Naive thymus-derived CD4-positive, alpha-beta T cell (primary cell): Measurements from ENCODE around the gene NR1D2. TPM values are rescaled to one million over a fixed set of nuclear protein-coding genes. Genes with fewer than 3 reads are reported as not detected.

Experiments
- ATAC-seq: fragments of 150-1000 bp; cut with Tn5 transposase; 2 replicates; pipeline ENCODE4 v1.10.0; 2021; ENCODE audit warnings: mild to moderate bottlenecking, moderate library complexity
- CTCF ChIA-PET: fragments of 350-600 bp; sonication (Branson Sonifier 250); formaldehyde crosslinking; loops from one replicate; lab custom pipeline; 2021; ENCODE audit warnings: antibody characterized with exemption; lab: Charles Lee
- POLR2A ChIA-PET: fragments of 350-600 bp; sonication (Branson Sonifier 250); formaldehyde crosslinking; loops from one replicate; lab custom pipeline; 2021; ENCODE audit warnings: antibody characterized with exemption, inconsistent platforms; lab: Charles Lee
- DNase-seq, 9 donors: peaks; one replicate each; pipeline versions ENCODE4 v3.0.0 to v3.0.0-alpha.2; 2020 to 2022; ENCODE audit warnings: mixed read lengths in 1 of 9
- H3K27ac ChIP-seq: one replicate; pipeline ENCODE4 v1.7.0; 2013; ENCODE audit warnings: mild to moderate bottlenecking, low read depth, low read length, moderate library complexity
- H3K27me3 ChIP-seq, 2 donors: one replicate each; pipeline ENCODE4 v1.7.0; 2013; ENCODE audit warnings: low read length in 2 of 2, mild to moderate bottlenecking in 2 of 2, moderate library complexity in 2 of 2; ENCODE audit not compliant: control insufficient read depth in 2 of 2, insufficient read depth in 2 of 2
- H3K36me3 ChIP-seq, 3 experiments: 1 replicate in 2 of 3; 2 replicates in 1 of 3; pipeline ENCODE4 v1.7.0; 2013; ENCODE audit warnings: low read length in 3 of 3, mild to moderate bottlenecking in 3 of 3, moderate library complexity in 1 of 3; ENCODE audit not compliant: insufficient read depth in 3 of 3, control insufficient read depth in 2 of 3
- H3K4me1 ChIP-seq, 2 donors: one replicate each; pipeline ENCODE4 v1.7.0; 2013; ENCODE audit warnings: low read length in 2 of 2, mild to moderate bottlenecking in 2 of 2, moderate library complexity in 1 of 2; ENCODE audit not compliant: control insufficient read depth in 2 of 2, insufficient read depth in 2 of 2
- H3K4me3 ChIP-seq: 2 replicates; pipeline ENCODE4 v1.7.0; 2013; ENCODE audit warnings: mild to moderate bottlenecking, low read length
- H3K9me3 ChIP-seq, 3 experiments: 1 replicate in 2 of 3; 2 replicates in 1 of 3; pipeline ENCODE4 v1.7.0; 2013; ENCODE audit warnings: low read length in 3 of 3; ENCODE audit not compliant: control insufficient read depth in 2 of 3
- H3K27ac Mint-ChIP-seq, 9 donors: one replicate each; pipeline ENCODE4 v1.8.0; 2020 to 2022; ENCODE audit warnings: mixed read lengths in 9 of 9, mild to moderate bottlenecking in 8 of 9, moderate library complexity in 5 of 9, inconsistent platforms in 2 of 9
- H3K27me3 Mint-ChIP-seq, 5 donors: one replicate each; pipeline ENCODE4 v1.8.0; 2021 to 2022; ENCODE audit warnings: mixed read lengths in 5 of 5, mild to moderate bottlenecking in 1 of 5
- H3K36me3 Mint-ChIP-seq, 5 donors: one replicate each; pipeline ENCODE4 v1.8.0; 2020 to 2022; ENCODE audit warnings: mixed read lengths in 5 of 5, mild to moderate bottlenecking in 3 of 5, inconsistent platforms in 1 of 5
- H3K4me1 Mint-ChIP-seq, 7 donors: one replicate each; pipeline ENCODE4 v1.8.0; 2020 to 2022; ENCODE audit warnings: mixed read lengths in 7 of 7, mild to moderate bottlenecking in 3 of 7, inconsistent platforms in 1 of 7
- H3K4me3 Mint-ChIP-seq, 10 donors: one replicate each; pipeline ENCODE4 v1.8.0; 2020 to 2022; ENCODE audit warnings: mild to moderate bottlenecking in 10 of 10, mixed read lengths in 10 of 10, moderate library complexity in 6 of 10, inconsistent platforms in 2 of 10
- H3K9me3 Mint-ChIP-seq, 11 donors: one replicate each; pipeline ENCODE4 v1.8.0; 2020 to 2022; ENCODE audit warnings: mixed read lengths in 11 of 11, mild to moderate bottlenecking in 4 of 11, inconsistent platforms in 1 of 11, moderate library complexity in 1 of 11
- intact Hi-C, 2 donors: fragments of 100-400 bp; cut with micrococcal nuclease; formaldehyde crosslinking; loops; one replicate each; pipeline ENCODE4 v1.15.1; 2023
- polyA plus RNA-seq, 2 donors: library from polyadenylated mRNA; unstranded; fragments of 300-500 nt; fragmentation: Illumina TruSeq; gene quantifications; one replicate each; pipeline ENCODE4 v1.2.3, GENCODE V29; 2021
- total RNA-seq, 6 experiments: library from RNA in 5 of 6; stranded (reverse) in 5 of 6; gene quantifications; 1 replicate in 5 of 6; 2 replicates in 1 of 6; pipeline ENCODE4 v1.2.3 and lab custom pipeline; 2021 to 2026

Gene NR1D2
- total and polyA plus RNA-seq, 7 experiments from 2014 or later, result 6.7 to 97.7 (median 53.0) TPM

- POLR2A ChIA-PET, result no interaction called here
- CTCF ChIA-PET, result interaction anchor here (0.6 kb wide), 1 partner anchor 579 kb away, joined by 3 read pairs; no protein-coding TSS in a partner anchor
- intact Hi-C loops, result loop anchor here in 1 of 2 donors (5.0 kb wide), 1 partner anchor 686 kb away; no protein-coding TSS in a partner anchor
Measured at GRCh38 chr3:23996095-23996524, 51.0 kb downstream of the NR1D2 start.

GRCh38 chr3:23999012-23999641, 54.0 kb downstream of the NR1D2 start:
- no peaks in the 10 kb centered on the region for H3K9me3 ChIP-seq
- H3K9me3 Mint-ChIP-seq, result peaks cover 0 to 4% (median 0%) of the 10 kb centered on the region in 11 donors
- no peaks in the 10 kb centered on the region for H3K36me3 Mint-ChIP-seq
- ChIA-PET CTCF (interaction anchor here (0.6 to 1.0 kb wide), 2 partner anchors 18 to 227 kb away, joined by 3 read pairs; no protein-coding TSS in a partner anchor), POLR2A (no interaction called here)
- peaks cover 0 to 6% (median 4%) of the 10 kb centered on the region in 7 donors for H3K4me1 Mint-ChIP-seq
- H3K4me3 Mint-ChIP-seq, result no peak overlapping the region
- intact Hi-C loops, result loop anchor here (1.0 to 5.0 kb wide), 5 partner anchors 110 to 1595 kb away; no protein-coding TSS in a partner anchor
- H3K4me3 ChIP-seq, result no peak overlapping the region
- H3K36me3 ChIP-seq, result no peaks in the 10 kb centered on the region
- no peak overlapping the region for H3K27ac Mint-ChIP-seq
- H3K27me3 Mint-ChIP-seq, result peaks cover 0 to 20% (median 3%) of the 10 kb centered on the region in 5 donors
- peak in 8 of 9 donors; percentile 24 to 64 (median 29) for DNase-seq
- peak; percentile 49 for ATAC-seq
- no peaks in the 10 kb centered on the region for H3K27me3 ChIP-seq
- H3K4me1 ChIP-seq, result no peaks in the 10 kb centered on the region
- no peak overlapping the region for H3K27ac ChIP-seq

More at GRCh38 chr3:23996095-23996524, 51.0 kb downstream of the NR1D2 start:
- no peaks in the 10 kb centered on the region for H3K27me3 ChIP-seq
- Mint-ChIP-seq H3K4me1 (peaks cover 0 to 17% (median 12%) of the 10 kb centered on the region in 7 donors), H3K36me3 (no peaks in the 10 kb centered on the region), H3K9me3 (no peaks in the 10 kb centered on the region), H3K27me3 (peaks cover 0 to 16% (median 3%) of the 10 kb centered on the region in 5 donors), H3K27ac (no peak overlapping the region), H3K4me3 (no peak overlapping the region)
- no peak overlapping the region for H3K27ac ChIP-seq
- H3K9me3 ChIP-seq, result no peaks in the 10 kb centered on the region
- no peaks in the 10 kb centered on the region for H3K4me1 ChIP-seq
- no peak overlapping the region for H3K4me3 ChIP-seq
- ATAC-seq (no peak), DNase-seq (no peak)
- no peaks in the 10 kb centered on the region for H3K36me3 ChIP-seq

- H3K9me3 ChIP-seq, result no peaks in the 10 kb centered on the region
- CTCF ChIA-PET, result interaction anchor here (0.5 kb wide), 1 partner anchor 448 kb away, joined by 3 read pairs; no protein-coding TSS in a partner anchor
- Mint-ChIP-seq H3K36me3 (no peaks in the 10 kb centered on the region), H3K27me3 (peaks cover 0 to 17% (median 3%) of the 10 kb centered on the region in 5 donors), H3K9me3 (peaks cover 0 to 4% (median 0%) of the 10 kb centered on the region in 11 donors), H3K4me3 (no peak overlapping the region), H3K4me1 (peaks cover 0 to 6% (median 4%) of the 10 kb centered on the region in 7 donors), H3K27ac (no peak overlapping the region)
- H3K4me1 ChIP-seq, result no peaks in the 10 kb centered on the region
- no peak overlapping the region for H3K4me3 ChIP-seq
- ATAC-seq, result no peak
- H3K27me3 ChIP-seq, result no peaks in the 10 kb centered on the region
- intact Hi-C loops, result loop anchor here in 1 of 2 donors (5.0 kb wide), 1 partner anchor 680 kb away; no protein-coding TSS in a partner anchor
- DNase-seq, result no peak
- no peaks in the 10 kb centered on the region for H3K36me3 ChIP-seq
- POLR2A ChIA-PET, result no interaction called here
- H3K27ac ChIP-seq, result no peak overlapping the region
Measured at GRCh38 chr3:24002129-24002528, 57.0 kb downstream of the NR1D2 start.

GRCh38 chr3:24003466-24003865, 58.4 kb downstream of the NR1D2 start:
- ATAC-seq, result no peak
- intact Hi-C loops, result loop anchor here in 1 of 2 donors (5.0 kb wide), 1 partner anchor 679 kb away; no protein-coding TSS in a partner anchor
- DNase-seq, result no peak
- Mint-ChIP-seq H3K4me3 (no peak overlapping the region), H3K9me3 (peaks cover 0 to 4% (median 0%) of the 10 kb centered on the region in 11 donors), H3K36me3 (no peaks in the 10 kb centered on the region), H3K27me3 (peaks cover 0 to 17% (median 3%) of the 10 kb centered on the region in 5 donors), H3K4me1 (peaks cover 0 to 6% (median 4%) of the 10 kb centered on the region in 7 donors), H3K27ac (no peak overlapping the region)
- no peaks in the 10 kb centered on the region for H3K9me3 ChIP-seq
- no peak overlapping the region for H3K27ac ChIP-seq
- CTCF ChIA-PET, result no interaction called here
- H3K36me3 ChIP-seq, result no peaks in the 10 kb centered on the region
- POLR2A ChIA-PET, result no interaction called here
- H3K4me3 ChIP-seq, result no peak overlapping the region
- H3K27me3 ChIP-seq, result no peaks in the 10 kb centered on the region
- no peaks in the 10 kb centered on the region for H3K4me1 ChIP-seq

GRCh38 chr3:24004171-24004938, 59.3 kb downstream of the NR1D2 start:
- H3K36me3 Mint-ChIP-seq, result no peaks in the 10 kb centered on the region
- H3K9me3 Mint-ChIP-seq, result peaks cover 0 to 4% (median 0%) of the 10 kb centered on the region in 11 donors
- H3K4me1 ChIP-seq, result no peaks in the 10 kb centered on the region
- H3K27me3 ChIP-seq, result no peaks in the 10 kb centered on the region
- intact Hi-C loops, result loop anchor here in 1 of 2 donors (5.0 kb wide), 1 partner anchor 678 kb away; no protein-coding TSS in a partner anchor
- no peak for ATAC-seq
- peaks cover 0 to 4% (median 0%) of the 10 kb centered on the region in 7 donors for H3K4me1 Mint-ChIP-seq
- H3K27ac Mint-ChIP-seq, result no peak overlapping the region
- ChIA-PET POLR2A (no interaction called here), CTCF (no interaction called here)
- DNase-seq, result no peak
- no peak overlapping the region for H3K4me3 ChIP-seq
- H3K27me3 Mint-ChIP-seq, result peaks cover 0 to 13% (median 0%) of the 10 kb centered on the region in 5 donors
- no peak overlapping the region for H3K4me3 Mint-ChIP-seq
- H3K36me3 ChIP-seq, result no peaks in the 10 kb centered on the region
- H3K27ac ChIP-seq, result no peak overlapping the region
- H3K9me3 ChIP-seq, result no peaks in the 10 kb centered on the region

GRCh38 chr3:24005669-24006068, 60.6 kb downstream of the NR1D2 start:
- ATAC-seq (no peak), DNase-seq (no peak)
- Histone ChIP-seq H3K4me1 (no peaks in the 10 kb centered on the region), H3K27ac (no peak overlapping the region), H3K9me3 (no peaks in the 10 kb centered on the region), H3K27me3 (no peaks in the 10 kb centered on the region), H3K36me3 (no peaks in the 10 kb centered on the region), H3K4me3 (no peak overlapping the region)
- H3K27ac Mint-ChIP-seq, result no peak overlapping the region
- no peaks in the 10 kb centered on the region for H3K36me3 Mint-ChIP-seq
- intact Hi-C loops, result no loop called here
- peaks cover 0 to 4% (median 0%) of the 10 kb centered on the region in 7 donors for H3K4me1 Mint-ChIP-seq
- peaks cover 0 to 4% (median 0%) of the 10 kb centered on the region in 5 donors for H3K27me3 Mint-ChIP-seq
- no peak overlapping the region for H3K4me3 Mint-ChIP-seq
- CTCF ChIA-PET, result no interaction called here
- peaks cover 0 to 4% (median 0%) of the 10 kb centered on the region in 11 donors for H3K9me3 Mint-ChIP-seq
- POLR2A ChIA-PET, result no interaction called here
